T-helper 22 cell (primary cell): Measurements from ENCODE around the gene SLC35F3.
"Not testable (repeated sequence)": the region's sequence is repeated elsewhere in the genome, so short reads cannot be mapped to it uniquely, and the experiment has no call there.

Experiments used
- DNase-seq: peaks from one replicate; pipeline ENCODE4 v3.0.0-alpha.2; 2020; ENCODE audit warnings: low read depth

SLC35F3 gene

GRCh38 chr1:234199476-234200127 is 295.1 kb downstream of the SLC35F3 start:
- no peak for DNase-seq

- DNase-seq = no peak
These were observed 296.1 kb downstream of the SLC35F3 start for GRCh38 chr1:234200566-234200965.

GRCh38 chr1:234201600-234201999 is 297.1 kb downstream of the SLC35F3 start:
- no peak for DNase-seq

GRCh38 chr1:234205966-234206365 is 301.5 kb downstream of the SLC35F3 start:
- DNase-seq = no peak

GRCh38 chr1:234206651-234207284 is 302.3 kb downstream of the SLC35F3 start:
- no peak for DNase-seq

GRCh38 chr1:234208351-234208750 is 303.9 kb downstream of the SLC35F3 start:
- DNase-seq = no peak

- DNase-seq = no peak
These were observed 304.3 kb downstream of the SLC35F3 start for GRCh38 chr1:234208791-234209190.

GRCh38 chr1:234210429-234210828 is 306.0 kb downstream of the SLC35F3 start:
- not testable (repeated sequence) for DNase-seq

GRCh38 chr1:234211855-234212254 is 307.4 kb downstream of the SLC35F3 start:
- not testable (repeated sequence) for DNase-seq

GRCh38 chr1:234212764-234213657 is 308.5 kb downstream of the SLC35F3 start:
- no peak for DNase-seq

GRCh38 chr1:234213658-234214128 is 309.2 kb downstream of the SLC35F3 start:
- no peak for DNase-seq

- no peak for DNase-seq
These were observed 309.8 kb downstream of the SLC35F3 start for GRCh38 chr1:234214129-234214910.

- no peak for DNase-seq
These were observed 310.7 kb downstream of the SLC35F3 start for GRCh38 chr1:234214911-234215892.

GRCh38 chr1:234216116-234216703 is 311.7 kb downstream of the SLC35F3 start:
- no peak for DNase-seq

- DNase-seq = no peak
These were observed 312.9 kb downstream of the SLC35F3 start for GRCh38 chr1:234217316-234217840.

GRCh38 chr1:234218078-234218477 is 313.6 kb downstream of the SLC35F3 start:
- no peak for DNase-seq

- no peak for DNase-seq
These were observed 315.2 kb downstream of the SLC35F3 start for GRCh38 chr1:234219711-234220110.

GRCh38 chr1:234221601-234222000 is 317.1 kb downstream of the SLC35F3 start:
- no peak for DNase-seq

- no peak for DNase-seq
These were observed 318.2 kb downstream of the SLC35F3 start for GRCh38 chr1:234222561-234223280.
